Endothelial cell of umbilical vein (primary cell): ENCODE results near the gene PKHD1. TPM values are rescaled to one million over a fixed set of nuclear protein-coding genes. Genes with fewer than 3 reads are reported as not detected.

Source experiments
- BruUV-seq: library from RNA; stranded (reverse); fragments of 400-500 nt; replicated peaks from 2 replicates; lab custom pipeline; 2021; lab: Mats Ljungman, UMichigan
- CTCF ChIA-PET: fragments of 300-600, 350-600 bp; sonication (Branson Sonifier 250); formaldehyde crosslinking; loops from one replicate; lab custom pipeline; 2021; ENCODE audit warnings: antibody characterized with exemption, inconsistent platforms; lab: Charles Lee
- POLR2A ChIA-PET: fragments of 300-600, 350-600 bp; sonication (Branson Sonifier 250); formaldehyde crosslinking; loops from one replicate; lab custom pipeline; 2021; ENCODE audit warnings: antibody characterized with exemption, inconsistent platforms; lab: Charles Lee
- DNase-seq: peaks from one replicate; pipeline ENCODE4 v3.0.0-alpha.2; 2011; ENCODE audit warnings: low read depth, low spot score
- FAIRE-seq: peaks from 2 replicates; lab custom pipeline; 2011; peaks lifted over from hg19 to GRCh38; lab: Jason Lieb, UNC
- H2AFZ ChIP-seq: 2 replicates; pipeline ENCODE4 v1.6.0; 2012; ENCODE audit warnings: low read depth, low read length, control low read depth, inconsistent platforms
- H3K27ac ChIP-seq: 2 replicates; pipeline ENCODE4 v1.5.1; 2011; ENCODE audit warnings: low read depth, mild to moderate bottlenecking, control low read depth, low read length, moderate library complexity; ENCODE audit not compliant: insufficient read depth
- H3K27me3 ChIP-seq, 2 experiments: 2 replicates each; pipeline versions ENCODE4 v1.6.0 to v1.6.1; 2011; ENCODE audit warnings: low read length in 2 of 2, mixed read lengths in 1 of 2; ENCODE audit not compliant: control insufficient read depth in 2 of 2, insufficient read depth in 2 of 2
- H3K36me3 ChIP-seq, 2 experiments: 2 replicates in 1 of 2; 3 replicates in 1 of 2; pipeline ENCODE4 v1.5.1; 2011; ENCODE audit warnings: low read length in 2 of 2, mild to moderate bottlenecking in 1 of 2, moderate library complexity in 1 of 2; ENCODE audit not compliant: control insufficient read depth in 2 of 2, insufficient read depth in 2 of 2; ENCODE audit errors: extremely low read depth in 1 of 2
- H3K4me1 ChIP-seq: 3 replicates; pipeline ENCODE4 v1.5.1; 2011; ENCODE audit warnings: mild to moderate bottlenecking, low read length; ENCODE audit not compliant: control insufficient read depth, insufficient read depth; ENCODE audit errors: extremely low read depth
- H3K4me2 ChIP-seq: 2 replicates; pipeline ENCODE4 v1.6.1; 2011; ENCODE audit warnings: low read length, control low read depth, mixed read lengths; ENCODE audit not compliant: insufficient read depth
- H3K4me3 ChIP-seq, 3 experiments: fragments of 200-600 bp in 1 of 3; sonication (generic), shearing (Covaris generic) in 1 of 3; replicated peaks in 1 of 3; 2 replicates each; pipeline ENCODE4 v1.5.1; 2011 to 2016; ENCODE audit warnings: control low read depth in 3 of 3, low read length in 3 of 3, mild to moderate bottlenecking in 2 of 3, inconsistent platforms in 1 of 3, low read depth in 1 of 3, moderate library complexity in 1 of 3; ENCODE audit not compliant: insufficient read depth in 1 of 3
- H3K79me2 ChIP-seq: 2 replicates; pipeline ENCODE4 v1.6.0; 2012; ENCODE audit warnings: low read length, inconsistent platforms; ENCODE audit not compliant: control insufficient read depth, insufficient read depth
- H3K9ac ChIP-seq: replicated peaks from 2 replicates; pipeline ENCODE3; 2011; ENCODE audit warnings: low read length, control low read depth; ENCODE audit not compliant: insufficient read depth; ENCODE audit errors: extremely low read depth
- H3K9me1 ChIP-seq: replicated peaks from 3 replicates; pipeline ENCODE4 v1.6.0; 2011; ENCODE audit warnings: mild to moderate bottlenecking, low read length; ENCODE audit not compliant: control insufficient read depth, insufficient read depth; ENCODE audit errors: extremely low read depth
- H3K9me3 ChIP-seq: replicated peaks from 2 replicates; pipeline ENCODE4 v1.5.1; 2012; ENCODE audit warnings: low read length, inconsistent platforms; ENCODE audit not compliant: control insufficient read depth, insufficient read depth
- H4K20me1 ChIP-seq: replicated peaks from 2 replicates; pipeline ENCODE3; 2011; ENCODE audit warnings: mild to moderate bottlenecking, low read length; ENCODE audit not compliant: control insufficient read depth, insufficient read depth; ENCODE audit errors: extremely low read depth
- CTCF ChIP-seq, 2 donors: IDR thresholded peaks; 1 replicate in 1 of 2; 2 replicates in 1 of 2; pipeline ENCODE4 v1.5.1; 2011; ENCODE audit warnings: low read length in 2 of 2, mild to moderate bottlenecking in 2 of 2, moderate library complexity in 2 of 2, control low read depth in 1 of 2, inconsistent platforms in 1 of 2, low read depth in 1 of 2; ENCODE audit not compliant: insufficient read depth in 1 of 2; ENCODE audit errors: extremely low read depth in 1 of 2
- EZH2 ChIP-seq: IDR thresholded peaks from 2 replicates; pipeline ENCODE4 v1.6.1; 2012; ENCODE audit warnings: borderline replicate concordance, low read depth, mild to moderate bottlenecking, moderate library complexity, low read length, inconsistent platforms; ENCODE audit not compliant: severe bottlenecking
- FOS ChIP-seq: IDR thresholded peaks from 2 replicates; pipeline ENCODE4 v1.6.1; 2011; ENCODE audit warnings: mild to moderate bottlenecking, low read length, moderate library complexity, borderline replicate concordance; ENCODE audit not compliant: insufficient read depth
- GATA2 ChIP-seq: IDR thresholded peaks from 2 replicates; pipeline ENCODE4 v1.7.0; 2011; ENCODE audit warnings: low read depth, mild to moderate bottlenecking, moderate library complexity, mixed read lengths, low read length; ENCODE audit not compliant: insufficient read length, insufficient read depth
- JUN ChIP-seq: IDR thresholded peaks from 2 replicates; pipeline ENCODE4 v1.6.1; 2011; ENCODE audit warnings: borderline replicate concordance, low read depth; ENCODE audit not compliant: insufficient read length, insufficient read depth
- MYC ChIP-seq: IDR thresholded peaks from one replicate; pipeline ENCODE4 v1.6.1; 2011; ENCODE audit warnings: mild to moderate bottlenecking, low read depth, low read length
- POLR2AphosphoS5 ChIP-seq: IDR thresholded peaks from 2 replicates; pipeline ENCODE4 v1.6.1; 2012; ENCODE audit warnings: low read depth, mild to moderate bottlenecking, control low read depth, low read length, moderate library complexity; ENCODE audit not compliant: insufficient read depth
- dilution Hi-C: fragments of 300-500 bp; cut with MboI; formaldehyde crosslinking; loops from one replicate; pipeline ENCODE4 v1.15.0; 2019; ENCODE audit warnings: low sequenced_read_pairs; ENCODE audit not compliant: extremely low pct_ligation_motif_present
- intact Hi-C: fragments of 100-400 bp; cut with micrococcal nuclease; formaldehyde crosslinking; loops from one replicate; pipeline ENCODE4 v1.10.0; 2022
- polyA plus RNA-seq, 4 experiments: library from polyadenylated mRNA; depleted of rRNA in 3 of 4; stranded (reverse) in 3 of 4; unstranded in 1 of 4; fragments of >200 nt; gene quantifications; 2 replicates each; pipeline versions ENCODE4 v1.2.1 to v1.2.3, GENCODE V29; 2011 to 2012; ENCODE audit warnings: missing spikeins in 1 of 4
- total RNA-seq: library from RNA; stranded (reverse); gene quantifications from 2 replicates; pipeline ENCODE4 v1.2.3, GENCODE V29; 2021
- TF ChIP-seq, protein P1 (sequence below): IDR thresholded peaks from 2 replicates; pipeline ENCODE4 v1.6.1; 2011; ENCODE audit not compliant: insufficient read depth, insufficient read length

PKHD1 gene
- total and polyA plus RNA-seq, 2 donors (not counting 3 experiments of a cell fraction or from before 2014, with no cell fraction given), result not detected

DNA sequence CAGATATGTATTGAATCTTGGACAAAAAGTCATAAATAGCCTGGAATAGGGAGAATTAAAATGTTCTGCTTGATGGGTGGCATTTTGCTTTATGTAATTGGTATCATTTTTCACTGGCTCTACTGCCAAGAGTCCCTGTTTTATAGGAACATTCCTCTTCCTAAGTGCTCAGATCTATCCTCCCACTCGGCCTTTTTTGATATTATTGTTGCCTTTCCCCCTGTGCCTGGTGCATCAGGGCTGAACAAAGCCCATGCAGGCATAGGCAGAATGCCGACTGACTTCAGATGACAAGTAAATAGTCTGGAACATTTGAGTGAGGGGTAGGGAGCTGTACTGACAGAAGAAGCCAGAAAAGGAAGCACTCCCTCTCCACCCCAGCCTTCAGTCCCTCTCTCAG lies 127.0 kb downstream of the PKHD1 start:
- no peak for DNase-seq
- Histone ChIP-seq H3K27ac (no peak overlapping the region), H2AFZ (no peak overlapping the region), H3K4me2 (no peak overlapping the region), H4K20me1 (no peaks in the 10 kb centered on the region), H3K4me3 (no peak overlapping the region), H3K9me1 (no peaks in the 10 kb centered on the region), H3K9ac (no peak overlapping the region), H3K79me2 (no peaks in the 10 kb centered on the region), H3K27me3 (no peaks in the 10 kb centered on the region), H3K9me3 (no peaks in the 10 kb centered on the region), H3K4me1 (no peaks in the 10 kb centered on the region), H3K36me3 (no peaks in the 10 kb centered on the region)
- TF ChIP-seq CTCF (IDR thresholded peaks at IDR 0.05; ENCODE audit: extremely low read depth in 1 of 2, insufficient read depth in 1 of 2, low read depth in 1 of 2, low read length in 2 of 2), result no peak
- TF ChIP-seq, protein P1, sequence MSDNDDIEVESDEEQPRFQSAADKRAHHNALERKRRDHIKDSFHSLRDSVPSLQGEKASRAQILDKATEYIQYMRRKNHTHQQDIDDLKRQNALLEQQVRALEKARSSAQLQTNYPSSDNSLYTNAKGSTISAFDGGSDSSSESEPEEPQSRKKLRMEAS, result no peak
- no peak for TF ChIP-seq FOS
- TF ChIP-seq JUN, result no peak
- TF ChIP-seq EZH2, result no peak
- TF ChIP-seq POLR2AphosphoS5, result no peak
- no peak for TF ChIP-seq GATA2
- no peak for TF ChIP-seq MYC
- no TSS peak for BruUV-seq
- intact Hi-C loops (no loop called here), dilution Hi-C loops (no loop called here)
- ChIA-PET CTCF (interaction anchor here (0.6 to 2.1 kb wide), 12 partner anchors 8 to 1832 kb away, joined by 3 to 34 read pairs (median 4); partner anchors contain the start of gene TFAP2B), POLR2A (no interaction called here)
- no peak for FAIRE-seq
